ENCODE data around the gene PHETA1. TPM values are rescaled to one million over a fixed set of nuclear protein-coding genes. Genes with fewer than 3 reads are reported as not detected.

PHETA1 gene
- total and polyA plus RNA-seq, 10 of the 15 experiments (the other 5 are each of a cell fraction or from before 2014, with no cell fraction given): 0.02 to 1.3 (median 0.51) TPM; not detected in 1

GRCh38 chr12:111409780-111410430 is 41.0 kb upstream of the PHETA1 start:
- no peak for ATAC-seq
- SMC1A ChIA-PET (ENCODE audit: uncharacterized antibody, unreplicated experiment): interaction anchor here (4.8 to 22.6 kb wide), 4 partner anchors 19 to 46 kb away, joined by 40 to 605 read pairs (median 48); no protein-coding TSS in a partner anchor
- Histone ChIP-seq H3K4me3 (peak overlapping the region; percentile 96), H3K36me3 (ENCODE audit: control insufficient read depth in 2 of 2, insufficient read depth in 2 of 2, low read length in 1 of 2) (peaks cover 2 to 9% of the 10 kb centered on the region in 2 experiments), H4K20me1 (ENCODE audit: control insufficient read depth, insufficient read depth) (peaks cover 18% of the 10 kb centered on the region), H3K27me3 (replicated peaks in 1 of 2; ENCODE audit: control insufficient read depth in 2 of 2, insufficient read depth in 2 of 2, low read length in 1 of 2) (no peaks in the 10 kb centered on the region), H3K79me2 (ENCODE audit: control insufficient read depth, insufficient read depth, low read length) (peaks cover 91% of the 10 kb centered on the region), H2AFZ (ENCODE audit: control insufficient read depth, low read depth, low read length) (no peak overlapping the region), H3K9me3 (replicated peaks; ENCODE audit: control insufficient read depth, insufficient read depth, low read length) (no peaks in the 10 kb centered on the region), H3K27ac (ENCODE audit: control insufficient read depth, insufficient read depth) (peak overlapping the region; percentile 91), H3K4me2 (ENCODE audit: control insufficient read depth, insufficient read depth) (peak overlapping the region; percentile 96), H3K4me1 (ENCODE audit: control insufficient read depth, insufficient read depth, low read length) (peaks cover 49% of the 10 kb centered on the region), H3K9ac (ENCODE audit: control insufficient read depth, insufficient read depth, low read length) (peak overlapping the region; percentile 95)
- no TSS peak for BruUV-seq (replicated peaks)
- no peak for FAIRE-seq
- no peak for DNase-seq (ENCODE audit: low read depth, low spot score)
- CTCF ChIA-PET: interaction anchor here (3.3 to 27.0 kb wide), 5 partner anchors 12 to 41 kb away, joined by 18 to 1117 read pairs (median 29); no protein-coding TSS in a partner anchor
- RAD21 ChIA-PET (ENCODE audit: unreplicated experiment): interaction anchor here (0.6 to 19.6 kb wide), 5 partner anchors 11 to 678 kb away, joined by 4 to 804 read pairs (median 22); no protein-coding TSS in a partner anchor
- intact Hi-C loops (cut with micrococcal nuclease; ENCODE audit: unreplicated experiment) (no loop called here), in situ Hi-C loops (cut with MboI) (no loop called here)
- POLR2A ChIA-PET: interaction anchor here (0.6 to 13.2 kb wide), 5 partner anchors 10 to 637 kb away, joined by 3 to 188 read pairs (median 5); no protein-coding TSS in a partner anchor
- WGBS (ENCODE audit: insufficient coverage, insufficient replicate concordance, low lambda C conversion rate, missing lambda C conversion rate): 3% methylated on average over 14 of the region's 14 CpGs
- TF ChIP-seq MXI1 (IDR thresholded peaks at IDR 0.05; ENCODE audit: low read depth, low read length) (no peak; the same call in 1 of the 2 replicates), HDGF (IDR thresholded peaks at IDR 0.05) (no peak), RB1 (IDR thresholded peaks at IDR 0.05; ENCODE audit: borderline replicate concordance) (no peak), PBX3 (IDR thresholded peaks at IDR 0.05; ENCODE audit: insufficient replicate concordance, low read depth, low read length) (no peak), BCL11A (IDR thresholded peaks at IDR 0.05; ENCODE audit: low read depth, low read length) (no peak), SMC3 (IDR thresholded peaks at IDR 0.05; ENCODE audit: borderline replicate concordance, low read length) (no peak), ATF2 (IDR thresholded peaks at IDR 0.05; ENCODE audit: low read length) (no peak), ZSCAN29 (IDR thresholded peaks at IDR 0.05) (no peak), USF1 (IDR thresholded peaks at IDR 0.05; ENCODE audit: borderline replicate concordance, extremely low read length, insufficient read depth, low read depth, low read length) (no peak), GATAD2B (conservative IDR thresholded peaks at IDR 0.05; ENCODE audit: low read depth) (peak; percentile 41; the same call in 1 of the 2 replicates), SREBF2 (IDR thresholded peaks at IDR 0.05; ENCODE audit: low read length) (no peak), ELK1 (IDR thresholded peaks at IDR 0.05; ENCODE audit: low read depth, low read length) (no peak), NFYA (IDR thresholded peaks at IDR 0.05; ENCODE audit: borderline replicate concordance, low read depth, low read length) (no peak), RELA (IDR thresholded peaks at IDR 0.05; ENCODE audit: borderline replicate concordance, partially characterized antibody) (no peak), CHD4 (IDR thresholded peaks at IDR 0.05) (no peak), JUNB (IDR thresholded peaks at IDR 0.05) (no peak), BHLHE40 (IDR thresholded peaks at IDR 0.05; ENCODE audit: borderline replicate concordance in 1 of 2, low read depth in 2 of 2, low read length in 1 of 2) (peak in 1 of 2 experiments; percentile 12; a peak in 1 of 4 replicates), ATF7 (IDR thresholded peaks at IDR 0.05; ENCODE audit: low read depth) (no peak), PAX8 (IDR thresholded peaks at IDR 0.05) (no peak), TBL1XR1 (IDR thresholded peaks at IDR 0.05; ENCODE audit: low read depth, low read length) (no peak)

Measured in GM12878 (cell line).